ENCODE data around the gene P2RY12.

Gene P2RY12

DNA sequence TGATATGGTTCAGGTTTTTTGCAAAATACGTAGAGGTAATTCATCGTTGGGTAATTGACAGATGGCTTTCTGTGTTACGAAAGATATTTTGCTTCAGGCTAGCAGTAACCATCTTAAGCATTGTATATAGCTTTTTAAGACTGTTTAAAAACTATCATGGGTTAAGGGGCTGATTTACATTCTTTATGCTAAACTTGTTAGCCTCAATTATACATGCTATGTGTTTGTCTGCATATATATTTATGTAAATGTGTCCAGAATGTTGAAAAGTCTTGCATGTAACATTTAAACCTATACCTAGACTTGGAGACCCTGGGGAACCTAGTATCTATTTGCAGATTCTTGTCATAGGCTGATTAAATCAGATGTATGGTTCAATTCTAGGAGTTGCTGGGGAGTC lies 95.1 kb downstream of the P2RY12 start:
- DNase-seq (ENCODE audit: low read depth), result no peak
- no peak for TF ChIP-seq CTCF (IDR thresholded peaks at IDR 0.05; ENCODE audit: low read length, missing control alignments)
- H3K4me3 ChIP-seq (replicated peaks; ENCODE audit: low read depth, low read length), result no peak overlapping the region
